OCI-LY3 (cell line): Measurements from ENCODE around the gene CLPX.

Experiments
- CTCF ChIP-seq: fragments of 200-600, 300-600 bp; sonication (generic); IDR thresholded peaks from 2 replicates; pipeline ENCODE4 v1.5.1; 2014; ENCODE audit warnings: antibody characterized with exemption, low read length, low read depth
- EZH2phosphoT487 ChIP-seq: fragments of 200-600 bp; shearing (Covaris generic); IDR thresholded peaks from 2 replicates; pipeline ENCODE4 v1.6.1; 2018; ENCODE audit warnings: antibody characterized with exemption, mixed run types, low read depth

- TF ChIP-seq CTCF (no peak), EZH2phosphoT487 (no peak)
These were observed 30.4 kb upstream of the CLPX start for GRCh38 chr15:65215496-65215895.
